GM18909 (cell line): Measurements from ENCODE around the gene SF3B2.
"Not testable (repeated sequence)": the region's sequence is repeated elsewhere in the genome, so short reads cannot be mapped to it uniquely, and the experiment has no call there.

Source experiments
- ATAC-seq: cut with Tn5 transposase; IDR thresholded peaks from one replicate; pipeline ENCODE4 v1.9.1; 2021; ENCODE audit warnings: mild to moderate bottlenecking; ENCODE audit not compliant: unreplicated experiment, poor library complexity

Gene SF3B2

GRCh38 chr11:66051766-66052663 lies at the start of gene SF3B2:
Gene SF3B2, plus strand, starts transcription at chr11:66052364. Its CDS starts 21 bp downstream, at chr11:66052385.
- peak; percentile 95 for ATAC-seq

DNA sequence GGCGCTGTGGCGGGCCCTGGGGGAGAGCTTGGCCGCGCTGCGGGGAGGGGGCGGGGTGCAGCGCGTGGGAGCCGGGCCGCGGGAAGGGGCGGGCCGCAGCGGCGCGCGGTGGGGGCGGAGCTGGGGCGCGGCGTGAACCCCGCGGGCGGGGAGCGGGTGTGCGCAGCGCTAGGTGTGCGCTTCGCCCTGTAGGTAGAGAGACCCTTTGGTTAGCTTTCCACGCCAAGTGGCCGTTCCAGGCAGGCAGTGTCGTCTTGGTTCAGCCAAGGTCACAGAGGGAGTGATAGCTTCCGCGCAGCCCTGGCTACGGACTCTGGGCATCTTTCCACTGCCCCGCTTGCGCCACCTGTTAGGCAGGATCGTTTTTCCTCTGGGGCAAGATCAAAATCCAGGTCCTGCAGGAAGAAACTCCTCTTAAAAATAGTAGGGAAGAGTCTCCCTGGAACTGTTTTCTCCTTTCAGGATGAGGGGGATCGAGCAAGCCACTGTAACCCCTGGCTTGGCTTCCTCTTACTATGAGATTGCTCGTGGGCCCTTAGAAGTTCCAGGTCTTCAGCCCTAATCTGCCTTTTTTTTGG lies 49.4 kb upstream of the SF3B2 start:
- ATAC-seq: peak; percentile 47

DNA sequence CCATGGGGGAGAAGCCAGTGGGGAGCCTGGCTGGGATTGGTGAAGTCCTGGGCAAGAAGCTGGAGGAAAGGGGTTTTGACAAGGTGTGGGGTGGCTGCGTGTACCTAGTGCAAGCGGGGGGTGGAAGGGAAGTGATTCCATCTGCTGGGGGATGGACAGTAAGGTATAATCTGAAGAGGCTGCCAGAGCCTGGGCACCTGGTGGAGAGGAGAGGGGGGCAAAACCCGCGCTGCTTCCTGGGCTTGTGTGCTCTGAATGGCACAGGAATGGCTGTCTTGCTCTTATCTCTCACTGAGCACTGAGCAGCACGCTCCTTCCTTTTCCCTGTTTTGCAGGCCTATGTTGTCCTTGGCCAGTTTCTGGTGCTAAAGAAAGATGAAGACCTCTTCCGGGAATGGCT lies 48.9 kb upstream of the SF3B2 start:
- ATAC-seq: no peak

DNA sequence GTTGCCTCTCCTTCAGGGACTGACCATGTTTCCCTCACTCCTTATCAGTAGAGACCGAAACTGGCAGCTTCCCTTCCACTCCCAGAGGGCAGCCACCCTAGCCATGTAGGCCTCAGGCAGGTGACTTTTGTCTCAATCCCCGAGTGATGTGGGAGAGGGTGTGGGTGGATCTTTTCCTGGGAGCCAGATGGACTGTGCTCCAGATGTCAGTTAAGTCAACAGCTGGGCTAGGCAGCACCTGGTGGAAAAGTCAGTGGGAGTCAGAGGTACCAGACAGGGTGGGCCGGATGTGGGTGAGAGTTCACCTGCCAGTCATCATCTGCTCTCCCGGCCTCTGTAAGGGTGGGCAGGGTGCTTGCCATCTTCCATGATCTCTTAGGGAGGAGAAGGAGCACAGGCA lies 48.0 kb upstream of the SF3B2 start:
- ATAC-seq: no peak

GRCh38 chr11:66006134-66006890 lies 45.9 kb upstream of the SF3B2 start:
- ATAC-seq: no peak

GRCh38 chr11:66006891-66007176 lies 45.3 kb upstream of the SF3B2 start:
- ATAC-seq: no peak

DNA sequence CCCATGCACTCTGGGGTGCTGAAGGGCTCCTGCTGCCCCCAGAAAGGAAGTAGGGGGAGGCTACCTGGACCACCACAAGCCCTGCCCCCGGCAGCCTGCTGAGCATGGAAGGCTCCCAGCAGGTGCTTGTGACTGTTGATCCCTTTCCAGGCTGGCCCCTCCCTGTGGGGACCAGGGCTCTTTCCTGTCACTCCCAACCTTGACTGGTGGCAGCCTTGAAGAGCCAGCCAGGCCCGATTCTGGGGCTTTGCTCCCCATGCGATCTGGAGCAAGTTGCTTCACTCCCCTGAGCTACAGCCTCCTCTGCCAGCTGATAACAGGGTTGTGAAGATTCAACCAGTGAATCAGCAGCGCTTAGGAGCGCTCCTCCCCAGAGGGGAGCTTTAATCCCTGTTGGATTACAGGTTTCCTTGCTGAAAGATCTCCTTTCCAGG lies 44.9 kb upstream of the SF3B2 start:
- ATAC-seq: no peak

GRCh38 chr11:66008095-66008467 lies 44.1 kb upstream of the SF3B2 start:
- no peak for ATAC-seq

- no peak for ATAC-seq
These were observed 43.6 kb upstream of the SF3B2 start for GRCh38 chr11:66008468-66009101.

DNA sequence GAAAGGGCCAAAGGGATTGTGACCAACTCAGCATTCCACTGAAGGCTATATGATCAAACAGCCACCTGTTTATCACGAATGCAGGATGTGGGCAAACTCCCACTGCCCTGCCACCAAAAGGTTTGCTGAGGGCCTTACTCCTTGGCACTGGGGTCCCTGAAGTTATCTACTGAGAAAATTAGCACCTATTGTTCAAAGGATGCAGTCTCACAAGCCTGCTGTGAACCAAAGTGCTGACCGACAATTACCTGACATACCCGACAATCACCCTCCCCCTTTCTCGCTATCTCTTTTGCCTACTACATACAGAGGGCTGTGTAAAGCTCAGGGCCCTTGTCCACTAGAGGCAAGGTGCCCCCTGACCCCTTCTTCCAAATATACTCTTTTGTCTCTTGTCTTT lies 42.1 kb upstream of the SF3B2 start:
- not testable (repeated sequence) for ATAC-seq

DNA sequence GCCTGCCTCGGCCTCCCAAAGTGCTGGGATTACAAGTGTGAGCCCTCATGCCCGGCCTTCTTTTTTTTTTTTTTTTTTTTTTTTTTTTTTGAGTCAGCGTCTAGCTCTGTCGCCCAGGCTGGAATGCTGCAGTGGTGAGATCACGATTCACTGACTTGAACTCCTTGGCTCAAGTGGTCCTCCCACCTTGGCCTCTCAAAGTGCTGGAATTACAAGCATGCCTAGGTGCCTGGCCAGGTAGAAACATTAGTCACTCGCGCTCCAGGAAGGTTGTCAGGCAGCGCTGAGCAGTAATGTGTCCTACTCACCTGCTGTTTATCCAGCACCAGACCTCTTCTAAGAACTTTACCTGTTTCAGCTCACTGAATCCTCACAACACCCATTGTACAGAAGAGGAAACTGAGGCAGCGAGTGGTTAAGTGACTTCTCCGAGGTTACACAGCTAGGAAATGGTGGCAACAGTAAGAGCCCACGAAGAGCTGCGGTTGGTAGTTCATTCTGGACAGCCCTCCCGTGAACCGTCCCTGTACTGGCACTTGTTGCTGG lies 40.9 kb upstream of the SF3B2 start:
- no peak for ATAC-seq

- no peak for ATAC-seq
These were observed 40.3 kb upstream of the SF3B2 start, which contains the start of gene CST6 for GRCh38 chr11:66011785-66012303. Gene CST6, plus strand, starts transcription at chr11:66012008. Its CDS starts 37 bp downstream, at chr11:66012045.

DNA sequence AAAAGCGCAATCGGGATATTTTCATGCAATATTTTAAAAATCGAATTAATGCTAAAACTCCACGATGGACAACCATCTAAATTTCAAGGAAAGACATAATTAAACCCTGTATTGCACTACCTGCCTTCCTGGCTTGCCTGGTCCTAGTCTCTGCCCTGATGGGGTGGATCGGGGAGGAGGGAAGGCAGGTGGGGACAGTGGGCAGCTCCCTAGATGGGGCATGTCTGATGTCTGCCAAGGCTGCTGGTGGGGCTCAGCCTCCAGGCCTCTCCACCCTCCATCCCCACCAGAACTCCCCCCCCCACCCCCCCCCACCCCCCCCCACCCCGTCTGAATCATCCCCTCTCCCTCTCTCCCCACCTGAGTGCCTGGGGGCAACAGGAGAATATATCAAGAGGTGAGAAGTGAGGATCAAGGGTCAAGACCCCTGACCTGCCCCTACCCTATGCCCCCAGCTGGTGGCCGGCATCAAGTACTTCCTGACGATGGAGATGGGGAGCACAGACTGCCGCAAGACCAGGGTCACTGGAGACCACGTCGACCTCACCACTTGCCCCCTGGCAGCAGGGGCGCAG lies 39.7 kb upstream of the SF3B2 start:
- no peak for ATAC-seq

DNA sequence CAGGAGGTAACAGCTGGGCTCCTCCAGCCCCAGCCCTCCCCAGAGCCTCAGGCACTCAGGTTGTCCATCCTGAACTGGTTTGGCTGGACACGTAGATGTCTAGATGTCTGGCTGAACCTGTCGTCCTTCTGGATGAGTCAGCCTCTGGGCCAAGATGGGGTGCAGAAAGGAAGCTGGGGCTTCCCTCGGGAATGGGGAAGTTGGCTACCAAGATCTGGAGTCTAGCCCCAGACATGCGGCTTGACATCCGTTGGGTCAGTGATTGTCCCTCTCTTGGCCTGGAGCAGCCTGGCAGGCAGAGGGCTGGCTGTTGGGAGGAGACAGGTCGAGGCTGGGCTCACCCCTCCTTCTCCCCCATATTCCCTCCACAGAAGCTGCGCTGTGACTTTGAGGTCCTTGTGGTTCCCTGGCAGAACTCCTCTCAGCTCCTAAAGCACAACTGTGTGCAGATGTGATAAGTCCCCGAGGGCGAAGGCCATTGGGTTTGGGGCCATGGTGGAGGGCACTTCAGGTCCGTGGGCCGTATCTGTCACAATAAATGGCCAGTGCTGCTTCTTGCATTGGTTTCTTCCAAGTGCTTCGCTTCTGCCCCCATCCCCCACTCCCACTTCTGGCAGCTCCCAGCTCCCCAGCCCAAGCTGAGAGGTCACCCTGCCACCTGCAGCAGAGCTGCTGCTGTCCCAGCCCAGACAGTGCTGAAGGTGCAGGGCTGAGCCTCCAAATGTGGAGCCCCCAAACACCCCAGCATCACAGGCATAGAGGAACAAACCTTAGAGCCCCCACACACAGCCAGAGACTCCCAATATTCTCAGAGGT lies 39.0 kb upstream of the SF3B2 start:
- ATAC-seq: no peak

DNA sequence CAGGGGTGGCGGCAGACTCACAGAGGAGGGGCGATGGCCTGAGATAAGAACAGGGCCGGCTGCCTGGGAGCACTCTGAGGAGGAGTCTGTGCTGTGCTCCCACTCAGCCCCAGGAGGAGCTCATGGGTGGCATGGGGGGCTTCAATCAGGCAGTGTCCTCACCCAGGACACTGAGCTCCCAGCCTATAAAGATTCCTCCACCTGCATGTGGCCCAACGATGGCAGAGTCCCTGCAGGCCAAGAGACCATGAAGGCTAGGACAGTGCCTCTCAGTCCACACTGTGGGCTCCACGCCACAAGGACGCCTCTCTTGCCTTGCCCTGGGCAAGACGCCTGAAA lies 38.4 kb upstream of the SF3B2 start:
- ATAC-seq: no peak

- no peak for ATAC-seq
These were observed 37.2 kb upstream of the SF3B2 start for GRCh38 chr11:66014804-66015453.

GRCh38 chr11:66015454-66015881 lies 36.7 kb upstream of the SF3B2 start:
- ATAC-seq: no peak

GRCh38 chr11:66015936-66016792 lies 36.0 kb upstream of the SF3B2 start:
- no peak for ATAC-seq
